BE2C (cell line): ENCODE data around the gene GPC1.

Source experiments
- DNase-seq: peaks from one replicate; pipeline ENCODE4 v3.0.0-alpha.2; 2020
- H3K27me3 ChIP-seq: fragments of 250-450 bp; sonication (Bioruptor Pico); 2 replicates; pipeline ENCODE4 v1.5.1; 2020; ENCODE audit warnings: mild to moderate bottlenecking
- H3K36me3 ChIP-seq: fragments of 250-450 bp; sonication (Bioruptor Pico); 2 replicates; pipeline ENCODE4 v1.5.1; 2020; ENCODE audit warnings: mild to moderate bottlenecking
- H3K4me1 ChIP-seq: fragments of 250-450 bp; sonication (Bioruptor Pico); 2 replicates; pipeline ENCODE4 v1.5.1; 2020
- H3K4me3 ChIP-seq: 2 replicates; pipeline ENCODE4 v1.5.1; 2011; ENCODE audit warnings: low read depth, low read length
- H3K9me3 ChIP-seq: fragments of 250-450 bp; sonication (Bioruptor Pico); 2 replicates; pipeline ENCODE4 v1.5.1; 2020
- TF ChIP-seq, protein P1 (sequence below): IDR thresholded peaks from 2 replicates; pipeline ENCODE4 v1.5.1; 2012; ENCODE audit warnings: mild to moderate bottlenecking, low read depth, low read length

GPC1 gene

GRCh38 chr2:240392948-240393830 is 42.3 kb upstream of the GPC1 start:
- TF ChIP-seq, protein P1, sequence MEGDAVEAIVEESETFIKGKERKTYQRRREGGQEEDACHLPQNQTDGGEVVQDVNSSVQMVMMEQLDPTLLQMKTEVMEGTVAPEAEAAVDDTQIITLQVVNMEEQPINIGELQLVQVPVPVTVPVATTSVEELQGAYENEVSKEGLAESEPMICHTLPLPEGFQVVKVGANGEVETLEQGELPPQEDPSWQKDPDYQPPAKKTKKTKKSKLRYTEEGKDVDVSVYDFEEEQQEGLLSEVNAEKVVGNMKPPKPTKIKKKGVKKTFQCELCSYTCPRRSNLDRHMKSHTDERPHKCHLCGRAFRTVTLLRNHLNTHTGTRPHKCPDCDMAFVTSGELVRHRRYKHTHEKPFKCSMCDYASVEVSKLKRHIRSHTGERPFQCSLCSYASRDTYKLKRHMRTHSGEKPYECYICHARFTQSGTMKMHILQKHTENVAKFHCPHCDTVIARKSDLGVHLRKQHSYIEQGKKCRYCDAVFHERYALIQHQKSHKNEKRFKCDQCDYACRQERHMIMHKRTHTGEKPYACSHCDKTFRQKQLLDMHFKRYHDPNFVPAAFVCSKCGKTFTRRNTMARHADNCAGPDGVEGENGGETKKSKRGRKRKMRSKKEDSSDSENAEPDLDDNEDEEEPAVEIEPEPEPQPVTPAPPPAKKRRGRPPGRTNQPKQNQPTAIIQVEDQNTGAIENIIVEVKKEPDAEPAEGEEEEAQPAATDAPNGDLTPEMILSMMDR: no peak

DNA sequence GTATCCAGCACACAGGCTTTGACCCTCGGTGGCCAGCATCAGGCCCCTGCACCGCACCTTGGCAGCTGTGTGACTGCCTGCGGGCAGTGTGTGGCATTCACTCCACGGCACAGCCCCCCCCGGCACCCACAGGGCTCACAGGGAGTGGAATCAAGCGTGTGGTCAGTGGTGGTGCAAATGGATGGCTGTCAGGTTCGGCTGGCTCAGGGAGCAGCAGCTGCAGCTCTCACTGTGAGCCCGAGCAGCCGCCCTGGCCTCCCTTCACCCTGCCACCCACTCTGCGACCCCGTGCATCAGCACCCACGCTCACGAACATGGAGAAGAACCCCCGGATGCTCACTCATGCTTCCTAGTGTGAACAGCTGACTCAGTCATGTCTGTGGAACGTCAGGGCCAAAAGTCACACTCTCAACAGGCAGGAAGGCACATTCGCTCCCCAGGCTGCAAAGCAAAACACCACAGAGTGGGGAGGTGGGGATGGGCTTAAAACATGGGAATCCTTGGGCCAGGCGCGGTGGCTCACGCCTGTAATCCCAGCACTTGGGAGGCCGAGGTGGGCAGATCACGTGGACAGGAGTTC is 41.5 kb upstream of the GPC1 start:
- peak; percentile 4 for DNase-seq
- H3K36me3 ChIP-seq: no peaks in the 10 kb centered on the region
- H3K4me3 ChIP-seq: no peak overlapping the region
- TF ChIP-seq, protein P1: no peak
- H3K9me3 ChIP-seq: no peaks in the 10 kb centered on the region
- no peaks in the 10 kb centered on the region for H3K4me1 ChIP-seq
- H3K27me3 ChIP-seq: no peaks in the 10 kb centered on the region

More at GRCh38 chr2:240392948-240393830, 42.3 kb upstream of the GPC1 start:
- H3K4me1 ChIP-seq: no peaks in the 10 kb centered on the region
- H3K36me3 ChIP-seq: no peaks in the 10 kb centered on the region
- H3K27me3 ChIP-seq: no peaks in the 10 kb centered on the region
- DNase-seq: peak; percentile 2
- H3K9me3 ChIP-seq: no peaks in the 10 kb centered on the region
- no peak overlapping the region for H3K4me3 ChIP-seq

DNA sequence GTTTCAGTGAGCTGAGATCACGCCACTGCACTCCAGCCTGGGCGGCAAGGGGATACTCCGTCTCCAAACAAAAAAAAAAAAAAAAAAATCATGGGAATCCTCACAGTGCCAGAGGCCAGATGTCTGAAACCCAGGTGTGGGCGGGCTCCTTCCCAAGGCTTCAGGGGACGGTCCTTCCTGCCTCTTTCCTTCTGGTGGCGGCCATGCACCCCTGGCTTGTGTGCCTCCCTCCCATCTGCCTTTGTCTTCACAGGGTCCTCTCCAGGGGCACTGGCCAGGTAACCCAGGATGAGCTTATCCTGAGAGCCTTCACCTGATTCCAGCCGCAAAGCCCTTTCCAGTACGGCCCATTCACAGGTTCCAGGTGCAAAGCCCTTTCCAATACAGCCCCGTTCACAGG is 40.9 kb upstream of the GPC1 start:
- H3K4me3 ChIP-seq: no peak overlapping the region
- TF ChIP-seq, protein P1: no peak
- H3K9me3 ChIP-seq: no peaks in the 10 kb centered on the region
- H3K4me1 ChIP-seq: no peaks in the 10 kb centered on the region
- H3K36me3 ChIP-seq: no peaks in the 10 kb centered on the region
- no peaks in the 10 kb centered on the region for H3K27me3 ChIP-seq
- no peak for DNase-seq

- DNase-seq: no peak
- H3K27me3 ChIP-seq: no peaks in the 10 kb centered on the region
- TF ChIP-seq, protein P1: no peak
- no peaks in the 10 kb centered on the region for H3K4me1 ChIP-seq
- no peak overlapping the region for H3K4me3 ChIP-seq
- no peaks in the 10 kb centered on the region for H3K9me3 ChIP-seq
- H3K36me3 ChIP-seq: no peaks in the 10 kb centered on the region
These were observed 40.0 kb upstream of the GPC1 start for GRCh38 chr2:240395448-240395847.

DNA sequence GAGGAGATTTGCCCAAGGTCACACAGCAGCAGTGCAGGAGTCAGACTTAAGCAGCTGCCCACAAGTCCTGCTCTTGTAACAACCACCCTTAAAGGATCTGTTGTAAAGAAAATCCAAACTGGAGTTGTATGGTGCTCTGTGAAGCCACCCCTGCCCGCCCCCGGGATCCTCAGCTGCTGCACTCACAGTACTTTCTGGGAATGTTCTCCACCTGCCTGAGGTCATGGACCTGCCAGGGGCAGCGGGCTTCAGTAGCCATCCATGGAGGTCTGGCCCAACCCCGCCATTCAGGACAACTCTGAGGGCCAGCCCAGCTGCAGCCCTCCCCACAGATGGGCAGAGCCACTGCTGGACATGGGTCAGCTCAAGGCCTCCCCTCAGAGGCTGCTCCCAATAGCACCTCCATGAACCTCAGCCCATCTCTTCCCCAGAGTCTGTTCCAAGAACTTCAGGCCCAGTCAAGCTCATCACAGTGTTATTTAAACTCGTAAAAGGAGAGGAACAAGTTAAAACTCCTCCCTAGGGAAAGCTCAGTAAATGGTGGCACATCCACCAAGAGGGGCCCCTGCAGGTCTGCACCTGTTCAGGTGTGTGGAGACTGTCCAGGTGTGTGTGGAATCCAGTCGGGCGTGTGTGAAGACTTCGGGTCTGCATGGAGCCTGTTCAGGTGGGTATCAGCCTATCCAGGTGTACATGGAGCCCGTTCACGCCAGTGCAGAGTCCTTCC is 39.4 kb upstream of the GPC1 start:
- peak; percentile 3 for DNase-seq
- Histone ChIP-seq H3K27me3 (no peaks in the 10 kb centered on the region), H3K4me3 (no peak overlapping the region), H3K36me3 (no peaks in the 10 kb centered on the region), H3K4me1 (no peaks in the 10 kb centered on the region; the same call in 1 of the 2 replicates), H3K9me3 (no peaks in the 10 kb centered on the region)
- TF ChIP-seq, protein P1: no peak
